Naive thymus-derived CD4-positive, alpha-beta T cell (primary cell): Measurements from ENCODE around the gene P2RX1. TPM values are rescaled to one million over a fixed set of nuclear protein-coding genes. Genes with fewer than 3 reads are reported as not detected.
"Not testable (repeated sequence)": the region's sequence is repeated elsewhere in the genome, so short reads cannot be mapped to it uniquely, and the experiment has no call there.

Experiments used
- ATAC-seq: fragments of 150-1000 bp; cut with Tn5 transposase; 2 replicates; pipeline ENCODE4 v1.10.0; 2021; ENCODE audit warnings: mild to moderate bottlenecking, moderate library complexity
- CTCF ChIA-PET: fragments of 350-600 bp; sonication (Branson Sonifier 250); formaldehyde crosslinking; loops from one replicate; lab custom pipeline; 2021; ENCODE audit warnings: antibody characterized with exemption; lab: Charles Lee
- POLR2A ChIA-PET: fragments of 350-600 bp; sonication (Branson Sonifier 250); formaldehyde crosslinking; loops from one replicate; lab custom pipeline; 2021; ENCODE audit warnings: antibody characterized with exemption, inconsistent platforms; lab: Charles Lee
- DNase-seq, 9 donors: peaks; one replicate each; pipeline versions ENCODE4 v3.0.0 to v3.0.0-alpha.2; 2020 to 2022; ENCODE audit warnings: mixed read lengths in 1 of 9
- H3K27ac ChIP-seq: one replicate; pipeline ENCODE4 v1.7.0; 2013; ENCODE audit warnings: mild to moderate bottlenecking, low read depth, low read length, moderate library complexity
- H3K27me3 ChIP-seq, 2 donors: one replicate each; pipeline ENCODE4 v1.7.0; 2013; ENCODE audit warnings: low read length in 2 of 2, mild to moderate bottlenecking in 2 of 2, moderate library complexity in 2 of 2; ENCODE audit not compliant: control insufficient read depth in 2 of 2, insufficient read depth in 2 of 2
- H3K36me3 ChIP-seq, 3 experiments: 1 replicate in 2 of 3; 2 replicates in 1 of 3; pipeline ENCODE4 v1.7.0; 2013; ENCODE audit warnings: low read length in 3 of 3, mild to moderate bottlenecking in 3 of 3, moderate library complexity in 1 of 3; ENCODE audit not compliant: insufficient read depth in 3 of 3, control insufficient read depth in 2 of 3
- H3K4me1 ChIP-seq, 2 donors: one replicate each; pipeline ENCODE4 v1.7.0; 2013; ENCODE audit warnings: low read length in 2 of 2, mild to moderate bottlenecking in 2 of 2, moderate library complexity in 1 of 2; ENCODE audit not compliant: control insufficient read depth in 2 of 2, insufficient read depth in 2 of 2
- H3K4me3 ChIP-seq: 2 replicates; pipeline ENCODE4 v1.7.0; 2013; ENCODE audit warnings: mild to moderate bottlenecking, low read length
- H3K9me3 ChIP-seq, 3 experiments: 1 replicate in 2 of 3; 2 replicates in 1 of 3; pipeline ENCODE4 v1.7.0; 2013; ENCODE audit warnings: low read length in 3 of 3; ENCODE audit not compliant: control insufficient read depth in 2 of 3
- H3K27ac Mint-ChIP-seq, 9 donors: one replicate each; pipeline ENCODE4 v1.8.0; 2020 to 2022; ENCODE audit warnings: mixed read lengths in 9 of 9, mild to moderate bottlenecking in 8 of 9, moderate library complexity in 5 of 9, inconsistent platforms in 2 of 9
- H3K27me3 Mint-ChIP-seq, 5 donors: one replicate each; pipeline ENCODE4 v1.8.0; 2021 to 2022; ENCODE audit warnings: mixed read lengths in 5 of 5, mild to moderate bottlenecking in 1 of 5
- H3K36me3 Mint-ChIP-seq, 5 donors: one replicate each; pipeline ENCODE4 v1.8.0; 2020 to 2022; ENCODE audit warnings: mixed read lengths in 5 of 5, mild to moderate bottlenecking in 3 of 5, inconsistent platforms in 1 of 5
- H3K4me1 Mint-ChIP-seq, 7 donors: one replicate each; pipeline ENCODE4 v1.8.0; 2020 to 2022; ENCODE audit warnings: mixed read lengths in 7 of 7, mild to moderate bottlenecking in 3 of 7, inconsistent platforms in 1 of 7
- H3K4me3 Mint-ChIP-seq, 10 donors: one replicate each; pipeline ENCODE4 v1.8.0; 2020 to 2022; ENCODE audit warnings: mild to moderate bottlenecking in 10 of 10, mixed read lengths in 10 of 10, moderate library complexity in 6 of 10, inconsistent platforms in 2 of 10
- H3K9me3 Mint-ChIP-seq, 11 donors: one replicate each; pipeline ENCODE4 v1.8.0; 2020 to 2022; ENCODE audit warnings: mixed read lengths in 11 of 11, mild to moderate bottlenecking in 4 of 11, inconsistent platforms in 1 of 11, moderate library complexity in 1 of 11
- intact Hi-C, 2 donors: fragments of 100-400 bp; cut with micrococcal nuclease; formaldehyde crosslinking; loops; one replicate each; pipeline ENCODE4 v1.15.1; 2023
- polyA plus RNA-seq, 2 donors: library from polyadenylated mRNA; unstranded; fragments of 300-500 nt; fragmentation: Illumina TruSeq; gene quantifications; one replicate each; pipeline ENCODE4 v1.2.3, GENCODE V29; 2021
- total RNA-seq, 6 experiments: library from RNA in 5 of 6; stranded (reverse) in 5 of 6; gene quantifications; 1 replicate in 5 of 6; 2 replicates in 1 of 6; pipeline ENCODE4 v1.2.3 and lab custom pipeline; 2021 to 2026

Gene P2RX1
- total and polyA plus RNA-seq, 7 experiments from 2014 or later = 0.27 to 53.7 (median 2.7) TPM; not detected in 3

- no peaks in the 10 kb centered on the region for H3K4me1 Mint-ChIP-seq
- ChIA-PET CTCF (interaction anchor here (0.6 to 1.8 kb wide), 2 partner anchors 167 to 214 kb away, joined by 3 to 5 read pairs; no protein-coding TSS in a partner anchor), POLR2A (no interaction called here)
- no peak overlapping the region for H3K4me3 ChIP-seq
- H3K9me3 ChIP-seq = no peaks in the 10 kb centered on the region
- H3K9me3 Mint-ChIP-seq = no peaks in the 10 kb centered on the region
- H3K4me3 Mint-ChIP-seq = no peak overlapping the region
- H3K27me3 Mint-ChIP-seq = no peaks in the 10 kb centered on the region
- no peak overlapping the region for H3K27ac Mint-ChIP-seq
- peaks cover 0 to 25% (median 0%) of the 10 kb centered on the region in 3 experiments for H3K36me3 ChIP-seq
- no peak overlapping the region for H3K27ac ChIP-seq
- no peaks in the 10 kb centered on the region for H3K27me3 ChIP-seq
- peaks cover 0 to 16% (median 0%) of the 10 kb centered on the region in 5 donors for H3K36me3 Mint-ChIP-seq
- DNase-seq (no peak), ATAC-seq (no peak)
- no peaks in the 10 kb centered on the region for H3K4me1 ChIP-seq
- intact Hi-C loops = loop anchor here in 1 of 2 donors (5.0 kb wide), 2 partner anchors 46 to 216 kb away; no protein-coding TSS in a partner anchor
Measured at GRCh38 chr17:3860939-3861700, 55.1 kb downstream of the P2RX1 start.

GRCh38 chr17:3859940-3860339 is 56.3 kb downstream of the P2RX1 start:
- Mint-ChIP-seq H3K27me3 (no peaks in the 10 kb centered on the region), H3K9me3 (peaks cover 0 to under 1% (median 0%) of the 10 kb centered on the region in 11 donors), H3K4me1 (no peaks in the 10 kb centered on the region), H3K4me3 (no peak overlapping the region), H3K27ac (no peak overlapping the region), H3K36me3 (peaks cover 0 to 16% (median 0%) of the 10 kb centered on the region in 5 donors)
- DNase-seq (no peak), ATAC-seq (no peak)
- intact Hi-C loops = loop anchor here in 1 of 2 donors (5.0 kb wide), 2 partner anchors 47 to 217 kb away; no protein-coding TSS in a partner anchor
- POLR2A ChIA-PET = no interaction called here
- CTCF ChIA-PET = interaction anchor here (1.7 kb wide), 1 partner anchor 54 kb away, joined by 4 read pairs; no protein-coding TSS in a partner anchor
- Histone ChIP-seq H3K4me3 (no peak overlapping the region), H3K27me3 (no peaks in the 10 kb centered on the region), H3K36me3 (peaks cover 0 to 18% (median 0%) of the 10 kb centered on the region in 3 experiments), H3K4me1 (no peaks in the 10 kb centered on the region), H3K9me3 (no peaks in the 10 kb centered on the region), H3K27ac (no peak overlapping the region)

- Mint-ChIP-seq H3K4me3 (no peak overlapping the region), H3K36me3 (peaks cover 0 to 15% (median 0%) of the 10 kb centered on the region in 5 donors), H3K4me1 (no peaks in the 10 kb centered on the region), H3K27ac (no peak overlapping the region), H3K9me3 (peaks cover 0 to 1% (median 0%) of the 10 kb centered on the region in 11 donors), H3K27me3 (peaks cover 0 to 3% (median 0%) of the 10 kb centered on the region in 5 donors)
- Histone ChIP-seq H3K27ac (no peak overlapping the region), H3K4me3 (no peak overlapping the region), H3K9me3 (no peaks in the 10 kb centered on the region), H3K4me1 (no peaks in the 10 kb centered on the region), H3K36me3 (peaks cover 0 to 18% (median 0%) of the 10 kb centered on the region in 3 experiments), H3K27me3 (no peaks in the 10 kb centered on the region)
- intact Hi-C loops = no loop called here
- DNase-seq (no peak), ATAC-seq (no peak)
- CTCF ChIA-PET = interaction anchor here (0.9 kb wide), 1 partner anchor 219 kb away, joined by 4 read pairs; no protein-coding TSS in a partner anchor
- POLR2A ChIA-PET = interaction anchor here (2.1 kb wide), 1 partner anchor 11 kb away, joined by 6 read pairs; the partner anchor contains the start of gene NCBP3
Measured at GRCh38 chr17:3857261-3858105, 58.8 kb downstream of the P2RX1 start.

GRCh38 chr17:3854204-3854603 is 62.1 kb downstream of the P2RX1 start:
- peaks cover 0 to 15% (median 4%) of the 10 kb centered on the region in 5 donors for H3K27me3 Mint-ChIP-seq

GRCh38 chr17:3852561-3852960 is 63.7 kb downstream of the P2RX1 start:
- no peaks in the 10 kb centered on the region for H3K36me3 Mint-ChIP-seq
- H3K9me3 Mint-ChIP-seq = peaks cover 0 to 2% (median 0%) of the 10 kb centered on the region in 11 donors
- Histone ChIP-seq H3K27me3 (no peaks in the 10 kb centered on the region), H3K9me3 (no peaks in the 10 kb centered on the region), H3K4me1 (no peaks in the 10 kb centered on the region), H3K27ac (no peak overlapping the region), H3K4me3 (no peak overlapping the region), H3K36me3 (no peaks in the 10 kb centered on the region)
- intact Hi-C loops = no loop called here
- CTCF ChIA-PET = interaction anchor here (0.8 kb wide), 1 partner anchor 1146 kb away, joined by 3 read pairs; no protein-coding TSS in a partner anchor
- ATAC-seq (no peak), DNase-seq (no peak)
- peaks cover 0 to 16% (median 4%) of the 10 kb centered on the region in 5 donors for H3K27me3 Mint-ChIP-seq
- H3K27ac Mint-ChIP-seq = no peak overlapping the region
- POLR2A ChIA-PET = no interaction called here
- H3K4me3 Mint-ChIP-seq = no peak overlapping the region
- peaks cover 0 to 3% (median 0%) of the 10 kb centered on the region in 7 donors for H3K4me1 Mint-ChIP-seq

More at GRCh38 chr17:3854204-3854603, 62.1 kb downstream of the P2RX1 start:
- H3K4me1 Mint-ChIP-seq, H3K27ac Mint-ChIP-seq, H3K4me3 ChIP-seq, H3K4me3 Mint-ChIP-seq, H3K9me3 ChIP-seq, H3K27ac ChIP-seq, H3K9me3 Mint-ChIP-seq, H3K4me1 ChIP-seq, H3K27me3 ChIP-seq, intact Hi-C loops, DNase-seq, ATAC-seq, CTCF ChIA-PET, H3K36me3 Mint-ChIP-seq, POLR2A ChIA-PET, H3K36me3 ChIP-seq: not testable (repeated sequence)

- no peak overlapping the region for H3K27ac ChIP-seq
- Mint-ChIP-seq H3K4me3 (no peak overlapping the region), H3K4me1 (peaks cover 0 to 9% (median 0%) of the 10 kb centered on the region in 7 donors), H3K27ac (peak overlapping the region in 1 of 9 donors; percentile 7), H3K9me3 (peaks cover 0 to 2% (median 0%) of the 10 kb centered on the region in 11 donors), H3K36me3 (no peaks in the 10 kb centered on the region), H3K27me3 (peaks cover 0 to 17% (median 4%) of the 10 kb centered on the region in 5 donors)
- H3K4me3 ChIP-seq = no peak overlapping the region
- no peaks in the 10 kb centered on the region for H3K27me3 ChIP-seq
- ATAC-seq (no peak), DNase-seq (no peak)
- POLR2A ChIA-PET = no interaction called here
- H3K9me3 ChIP-seq = no peaks in the 10 kb centered on the region
- CTCF ChIA-PET = no interaction called here
- no peaks in the 10 kb centered on the region for H3K36me3 ChIP-seq
- H3K4me1 ChIP-seq = no peaks in the 10 kb centered on the region
- intact Hi-C loops = no loop called here
Measured at GRCh38 chr17:3851461-3852100, 64.7 kb downstream of the P2RX1 start.
